NCI-H510A (cell line): Measurements from ENCODE around the gene LONP1.
"Not testable (repeated sequence)": the region's sequence is repeated elsewhere in the genome, so short reads cannot be mapped to it uniquely, and the experiment has no call there.

Experiments
- DNase-seq: peaks from one replicate; lab custom pipeline; 2025; lab: John Stamatoyannopoulos, UW

Gene LONP1

DNA sequence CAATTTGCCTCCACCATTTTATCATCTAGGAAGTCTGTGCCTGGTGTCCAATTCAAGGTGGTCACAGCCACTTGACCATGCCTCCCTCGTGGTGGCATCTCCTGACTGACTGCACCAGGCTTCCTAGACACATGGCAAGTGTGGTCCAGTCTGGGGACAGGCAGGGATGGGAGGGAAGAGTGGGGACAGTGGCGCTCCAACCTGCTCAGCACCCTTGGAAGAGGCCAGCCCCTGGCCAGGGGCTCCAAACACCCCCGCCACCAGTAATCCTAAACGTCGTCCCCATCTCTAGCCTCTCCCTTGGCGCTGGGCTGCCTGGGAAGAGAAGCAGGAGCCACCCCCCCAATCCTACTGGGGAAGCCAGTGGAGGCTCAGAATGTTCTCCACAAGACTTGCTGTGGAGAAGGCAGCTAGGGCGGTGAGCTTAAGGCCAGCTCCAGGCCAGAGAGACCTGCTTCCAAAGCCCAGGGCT is 27.2 kb downstream of the LONP1 start:
- no peak for DNase-seq

DNA sequence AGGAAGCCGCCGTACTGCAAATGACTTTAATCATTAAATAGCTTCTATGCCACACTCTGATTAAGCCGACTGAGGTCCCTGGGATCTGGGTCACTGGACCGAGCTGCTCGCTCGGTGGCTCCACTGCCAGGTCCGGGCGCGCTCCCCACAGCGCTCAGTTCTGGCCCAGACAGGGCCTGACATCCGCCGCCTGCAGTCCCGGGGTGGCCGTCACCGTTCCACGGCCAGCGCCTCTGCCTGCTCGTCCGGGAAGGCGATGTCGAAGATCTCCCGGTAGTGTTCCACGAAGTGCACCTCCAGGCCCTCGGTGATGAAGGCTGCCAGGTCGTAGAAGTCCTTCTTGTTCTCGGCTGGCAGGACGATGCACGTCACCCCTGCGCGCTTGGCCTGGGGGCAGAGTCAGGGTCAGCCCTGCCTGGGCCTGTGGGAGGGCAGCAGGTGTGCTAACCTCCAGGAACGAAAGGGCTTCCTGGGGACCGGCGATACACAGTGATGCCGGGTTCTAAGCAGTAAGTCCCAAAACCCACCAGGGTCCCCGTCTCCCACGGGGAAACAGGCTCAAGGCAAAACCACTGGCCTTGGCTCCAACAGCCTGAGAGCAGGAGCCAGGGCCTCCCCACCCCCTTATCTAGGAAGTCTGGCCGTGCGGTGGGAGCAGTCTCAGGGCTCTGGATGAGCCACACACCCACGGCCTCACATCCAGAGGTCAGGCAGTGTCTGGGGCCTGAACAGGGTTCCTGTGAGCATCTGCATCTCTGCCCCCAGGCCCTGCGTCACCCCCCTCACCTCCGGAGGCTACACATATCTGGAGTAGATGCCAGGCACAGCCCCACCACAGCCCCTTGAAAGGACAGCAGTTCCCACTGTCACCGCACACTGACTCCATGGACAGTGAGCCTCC is 27.9 kb downstream of the LONP1 start:
- no peak for DNase-seq

DNA sequence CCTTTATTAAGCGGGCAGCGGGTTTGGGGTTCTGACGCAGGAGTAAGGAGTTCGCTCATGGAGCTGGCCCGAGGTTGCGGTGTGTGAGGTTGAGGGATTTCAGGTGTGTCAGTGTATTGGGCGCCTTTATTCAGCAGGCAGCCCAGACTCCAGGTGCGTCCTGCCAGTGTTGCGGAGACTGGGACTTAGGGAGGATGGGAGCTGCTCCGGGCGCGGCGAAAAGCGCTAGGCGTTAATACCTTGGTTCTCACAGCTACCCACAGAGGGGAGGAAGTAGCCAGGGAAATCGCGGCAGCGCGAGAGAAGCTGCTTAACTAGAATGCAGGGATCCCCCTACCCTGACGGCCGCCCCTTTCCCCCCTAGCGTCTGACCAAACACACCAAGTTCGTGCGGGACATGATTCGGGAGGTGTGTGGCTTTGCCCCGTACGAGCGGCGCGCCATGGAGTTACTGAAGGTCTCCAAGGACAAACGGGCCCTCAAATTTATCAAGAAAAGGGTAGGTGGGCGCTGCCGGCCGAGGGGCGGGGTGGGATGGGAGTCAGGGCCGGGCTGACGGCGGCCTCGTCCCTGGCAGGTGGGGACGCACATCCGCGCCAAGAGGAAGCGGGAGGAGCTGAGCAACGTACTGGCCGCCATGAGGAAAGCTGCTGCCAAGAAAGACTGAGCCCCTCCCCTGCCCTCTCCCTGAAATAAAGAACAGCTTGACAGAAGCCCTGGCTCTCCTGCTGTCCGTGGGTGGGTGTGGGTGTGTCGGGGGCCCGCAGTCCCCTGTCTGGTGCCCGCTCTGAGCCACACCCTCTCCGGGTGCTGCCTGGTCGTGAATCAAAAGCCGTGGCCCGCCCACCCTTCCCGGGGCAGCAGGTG is 28.8 kb downstream of the LONP1 start:
- DNase-seq: no peak

DNA sequence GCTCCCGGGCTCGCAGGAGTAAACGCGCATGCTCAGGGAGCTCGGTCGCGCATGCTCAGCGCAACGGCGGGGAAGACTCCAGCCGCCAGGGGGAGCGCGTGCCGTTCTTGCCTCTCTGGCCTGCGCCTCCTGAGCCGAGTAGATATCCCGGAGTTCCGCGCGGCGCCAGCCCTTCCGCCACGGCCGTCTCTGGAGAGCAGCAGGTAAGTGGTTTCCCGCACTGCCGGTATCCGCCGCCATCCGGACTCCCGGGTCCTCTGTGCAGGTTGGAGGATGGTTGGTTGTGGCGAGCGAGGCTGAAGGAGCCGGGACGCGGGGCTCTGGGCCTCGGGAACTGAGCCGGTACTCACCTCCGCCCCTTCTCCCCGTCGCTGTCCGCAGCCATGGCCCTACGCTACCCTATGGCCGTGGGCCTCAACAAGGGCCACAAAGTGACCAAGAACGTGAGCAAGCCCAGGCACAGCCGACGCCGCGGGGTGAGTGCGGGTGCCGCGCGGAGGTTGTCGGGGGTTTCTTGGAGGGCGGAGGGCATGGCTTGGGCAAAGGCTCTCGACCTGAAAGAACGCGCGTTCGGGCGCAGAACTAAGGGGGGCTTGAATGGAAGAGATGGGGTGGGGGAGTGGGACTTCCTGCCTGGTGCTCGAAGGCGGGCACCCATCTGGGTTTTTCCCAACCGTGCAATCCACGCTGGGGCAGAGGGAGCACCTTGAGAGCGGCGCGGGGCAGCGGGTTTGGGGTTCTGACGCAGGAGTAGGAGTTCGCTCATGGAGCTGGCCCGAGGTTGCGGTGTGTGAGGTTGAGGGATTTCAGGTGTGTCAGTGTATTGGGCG is 29.6 kb downstream of the LONP1 start, which contains the start of gene RPL36:
Gene RPL36, plus strand, starts transcription at position 171 of the 830 bp plus-strand sequence. Its CDS starts 213 bp downstream, at position 384.
- DNase-seq: peak; percentile 91

DNA sequence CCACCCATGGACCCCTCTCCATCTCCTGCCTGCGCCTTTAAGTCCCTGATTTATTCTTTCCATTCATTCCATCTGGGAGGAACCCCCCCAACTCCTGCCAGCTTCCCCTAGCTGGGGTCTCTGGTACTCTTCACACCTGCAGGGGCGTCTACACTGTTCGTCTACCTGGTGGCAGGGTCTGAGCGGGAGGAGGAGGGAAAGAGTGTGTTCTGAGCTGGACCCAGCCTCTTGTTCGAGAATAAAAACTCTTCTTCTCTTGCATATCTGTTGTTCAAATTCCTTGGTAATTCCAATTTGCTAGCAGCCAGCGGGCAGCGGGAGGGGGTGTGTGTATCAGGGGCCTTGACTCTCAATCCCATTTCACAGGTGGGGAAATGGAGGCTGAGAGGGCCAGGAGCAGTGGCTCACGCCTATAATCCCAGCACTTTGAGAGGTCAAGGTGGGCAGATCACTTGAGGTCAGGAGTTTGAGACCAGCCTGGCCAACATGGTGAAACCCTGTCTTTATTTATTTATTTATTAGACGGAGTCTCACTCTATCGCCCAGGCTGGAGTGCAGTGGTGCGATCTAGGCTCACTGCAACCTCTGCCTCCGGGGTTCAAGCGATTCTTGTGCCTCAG is 31.6 kb downstream of the LONP1 start:
- not testable (repeated sequence) for DNase-seq

DNA sequence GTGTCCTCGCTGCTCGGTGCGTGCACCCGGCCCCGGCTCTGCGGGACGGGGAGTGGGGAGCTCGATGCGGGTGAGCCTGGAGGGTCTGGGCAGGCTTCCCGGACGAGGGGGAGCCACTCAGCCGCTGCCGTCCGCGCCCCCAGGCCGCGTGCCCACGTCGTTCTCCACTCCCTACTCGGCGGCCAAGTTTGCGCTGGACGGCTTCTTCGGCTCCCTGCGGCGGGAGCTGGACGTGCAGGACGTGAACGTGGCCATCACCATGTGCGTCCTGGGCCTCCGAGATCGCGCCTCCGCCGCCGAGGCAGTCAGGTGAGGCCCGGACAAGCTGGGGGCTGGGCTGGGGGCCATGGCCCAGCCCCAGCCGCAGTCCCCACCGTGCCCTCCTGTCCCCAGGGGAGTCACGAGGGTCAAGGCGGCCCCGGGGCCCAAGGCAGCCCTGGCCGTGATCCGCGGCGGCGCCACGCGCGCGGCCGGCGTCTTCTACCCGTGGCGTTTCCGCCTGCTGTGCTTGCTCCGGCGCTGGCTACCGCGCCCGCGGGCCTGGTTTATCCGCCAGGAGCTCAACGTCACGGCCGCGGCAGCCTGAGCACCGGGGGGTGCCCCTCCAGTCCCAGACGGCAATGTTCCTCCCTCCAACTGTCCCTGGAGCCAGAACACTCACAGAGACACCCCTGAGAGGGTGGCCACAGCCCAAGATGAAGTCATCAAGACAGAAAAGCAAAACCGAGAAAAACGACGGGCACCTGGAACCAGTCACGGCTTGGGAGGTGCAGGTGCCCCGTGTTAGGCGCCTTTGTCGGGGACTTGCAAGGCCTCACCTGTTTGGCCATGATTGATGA is 32.4 kb downstream of the LONP1 start:
- no peak for DNase-seq

DNA sequence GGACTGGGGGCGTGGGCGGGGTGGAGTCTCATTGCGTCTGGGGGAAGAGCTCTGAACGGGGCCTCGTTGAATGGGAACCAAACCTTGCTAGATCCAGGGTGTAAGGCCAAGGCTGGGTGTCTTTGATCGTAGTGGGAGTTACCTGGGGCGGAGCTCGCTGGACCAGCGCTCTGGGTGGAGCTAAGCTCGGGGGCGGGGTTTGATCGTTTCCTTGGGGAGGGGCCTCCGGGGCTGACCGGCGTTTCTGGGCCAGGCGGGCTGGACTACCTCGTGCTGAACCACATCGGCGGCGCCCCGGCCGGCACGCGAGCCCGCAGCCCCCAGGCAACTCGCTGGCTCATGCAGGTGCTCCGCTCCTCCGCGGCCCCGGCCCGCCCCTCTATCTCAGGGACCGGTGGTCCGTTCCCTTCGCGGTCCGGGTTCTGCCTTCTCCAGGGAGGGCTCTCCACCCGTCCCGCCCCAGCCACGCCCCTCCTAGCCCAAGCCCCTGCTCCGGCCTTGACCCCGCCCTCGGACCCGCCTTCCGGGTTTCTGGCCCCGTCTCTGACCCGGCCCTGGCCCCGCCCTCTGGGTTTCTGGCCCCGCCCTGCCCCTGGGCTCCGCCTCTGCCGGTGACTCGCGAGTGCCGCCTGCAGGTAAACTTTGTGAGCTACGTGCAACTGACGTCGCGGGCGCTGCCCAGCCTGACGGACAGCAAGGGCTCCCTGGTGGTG is 33.1 kb downstream of the LONP1 start:
- no peak for DNase-seq

DNA sequence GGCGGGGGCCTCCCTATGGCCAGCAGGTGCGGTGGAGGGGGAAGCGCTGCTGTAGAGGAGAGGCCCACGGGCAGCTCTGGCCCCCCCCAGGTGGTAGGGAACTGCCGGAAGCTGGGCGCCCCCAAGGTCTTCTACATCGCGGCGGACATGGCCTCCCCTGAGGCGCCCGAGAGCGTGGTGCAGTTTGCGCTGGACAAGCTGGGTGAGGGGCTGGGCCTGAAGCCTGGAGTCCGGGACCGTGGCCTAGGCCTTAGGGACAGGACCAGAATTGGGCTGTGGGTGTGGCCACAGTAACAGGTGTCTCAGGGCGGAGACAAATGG is 33.7 kb downstream of the LONP1 start:
- DNase-seq: no peak

DNA sequence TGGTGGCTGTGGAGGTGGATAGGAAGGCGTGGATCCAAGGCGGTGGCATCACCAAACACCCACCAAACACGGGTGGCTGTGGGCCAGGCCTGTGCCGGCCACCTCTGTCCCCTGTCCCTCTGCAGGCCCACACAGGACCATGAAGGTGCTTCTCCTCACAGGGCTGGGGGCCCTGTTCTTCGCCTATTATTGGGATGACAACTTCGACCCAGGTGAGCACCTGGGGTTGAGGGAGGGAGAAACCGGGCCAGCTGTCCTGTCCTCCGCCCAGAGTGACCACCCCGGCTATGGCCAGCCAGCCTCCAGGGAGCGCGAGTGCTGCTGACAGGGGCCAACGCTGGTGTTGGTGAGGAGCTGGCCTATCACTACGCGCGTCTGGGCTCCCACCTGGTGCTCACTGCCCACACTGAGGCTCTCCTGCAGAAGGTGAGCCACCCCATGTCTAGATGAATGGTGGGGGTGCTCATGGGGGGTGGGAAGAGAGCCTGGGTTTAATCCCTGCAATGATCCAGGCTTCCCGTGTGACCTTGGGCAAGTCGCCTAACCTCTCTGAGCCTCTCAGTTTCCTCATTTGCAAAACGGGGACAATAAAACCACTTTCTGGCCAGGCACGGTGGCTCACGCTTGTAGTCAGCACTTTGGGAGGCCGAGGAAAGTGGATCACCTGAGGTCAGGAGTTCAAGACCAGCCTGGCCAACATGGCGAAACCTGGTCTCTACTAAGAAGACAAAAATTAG is 35.1 kb downstream of the LONP1 start:
- DNase-seq: no peak

DNA sequence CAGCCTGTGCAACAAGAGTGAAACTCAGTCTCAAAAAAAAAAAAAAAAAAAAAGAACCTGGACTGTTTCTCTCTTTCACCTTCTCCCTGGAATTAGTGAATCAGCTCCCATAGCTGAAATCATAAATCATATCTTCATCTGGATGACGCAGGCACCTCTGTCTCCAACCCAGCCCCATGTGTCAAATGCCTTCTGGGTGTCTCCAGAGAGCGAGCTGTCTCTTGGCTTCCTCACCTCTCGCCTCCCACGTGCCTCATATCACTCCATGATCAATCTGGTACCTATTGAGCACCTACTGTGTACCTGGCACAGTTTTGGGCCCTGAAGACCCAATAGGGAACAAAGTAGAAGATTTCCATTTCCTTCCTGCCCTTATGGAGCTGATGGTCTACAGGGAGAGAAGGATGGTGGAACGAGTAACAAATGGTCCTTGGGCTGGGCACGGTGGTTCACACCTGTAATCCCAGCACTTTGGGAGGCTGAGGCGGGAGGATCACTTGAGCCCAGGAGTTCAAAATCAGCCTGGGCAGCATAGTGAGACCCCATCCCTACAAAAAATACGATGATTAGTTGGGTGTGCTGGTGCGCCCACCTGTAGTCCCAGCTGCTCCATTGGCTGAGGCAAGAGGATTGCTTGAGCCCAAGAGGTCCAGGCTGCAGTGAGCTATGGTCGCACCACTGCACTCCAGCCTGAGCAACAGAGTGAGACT is 36.6 kb downstream of the LONP1 start:
- DNase-seq: no peak

DNA sequence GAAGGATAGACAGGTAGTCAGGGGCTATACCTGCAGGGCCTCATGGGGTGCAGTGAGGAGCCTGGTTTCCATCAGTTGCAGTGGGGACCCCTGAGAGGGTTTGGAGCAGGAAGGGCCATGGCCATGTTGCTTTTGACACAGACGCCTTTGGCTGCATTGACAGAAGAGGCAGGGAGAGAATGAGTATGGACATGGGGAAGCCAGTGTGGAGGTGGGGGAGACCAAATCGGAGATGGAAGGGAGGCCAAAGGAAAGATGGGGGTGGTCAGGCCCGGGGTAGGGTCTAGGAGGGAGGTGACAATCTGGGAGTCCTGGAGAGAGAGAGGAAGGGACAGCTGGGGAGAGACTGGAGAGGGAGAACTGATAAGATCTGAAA is 37.9 kb downstream of the LONP1 start:
- no peak for DNase-seq

DNA sequence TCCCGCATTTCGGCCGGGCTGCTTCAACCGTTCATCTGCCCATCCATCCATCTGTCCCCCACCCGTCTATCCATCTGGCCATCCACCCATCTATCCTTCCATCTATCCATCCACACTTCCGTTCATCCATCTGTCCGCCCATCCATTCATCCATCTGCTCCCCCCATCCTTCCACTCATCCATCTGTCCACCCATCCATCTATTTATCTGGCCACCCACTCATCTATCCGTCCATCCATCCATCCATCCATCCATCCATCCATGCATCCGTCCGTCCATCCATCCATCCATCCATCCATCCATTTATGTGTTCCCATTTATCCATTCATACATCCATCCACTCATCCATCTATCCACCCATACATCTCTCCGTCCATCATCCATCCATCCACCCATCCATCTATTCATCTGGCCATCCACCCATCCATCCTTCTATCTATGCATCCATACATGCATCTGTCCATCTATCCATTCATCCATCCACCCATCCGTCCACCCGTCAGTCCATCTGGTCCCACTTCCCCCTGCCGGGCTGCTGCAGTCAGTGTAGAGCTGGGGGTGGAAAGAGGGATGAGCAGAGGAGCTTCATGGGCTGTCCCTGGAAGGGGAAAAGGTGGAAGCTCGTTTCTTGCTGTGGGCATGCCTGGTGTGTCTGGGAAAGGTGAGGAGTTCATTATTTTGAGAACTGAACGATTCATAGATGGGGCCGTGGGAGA is 38.4 kb downstream of the LONP1 start:
- no peak for DNase-seq

DNA sequence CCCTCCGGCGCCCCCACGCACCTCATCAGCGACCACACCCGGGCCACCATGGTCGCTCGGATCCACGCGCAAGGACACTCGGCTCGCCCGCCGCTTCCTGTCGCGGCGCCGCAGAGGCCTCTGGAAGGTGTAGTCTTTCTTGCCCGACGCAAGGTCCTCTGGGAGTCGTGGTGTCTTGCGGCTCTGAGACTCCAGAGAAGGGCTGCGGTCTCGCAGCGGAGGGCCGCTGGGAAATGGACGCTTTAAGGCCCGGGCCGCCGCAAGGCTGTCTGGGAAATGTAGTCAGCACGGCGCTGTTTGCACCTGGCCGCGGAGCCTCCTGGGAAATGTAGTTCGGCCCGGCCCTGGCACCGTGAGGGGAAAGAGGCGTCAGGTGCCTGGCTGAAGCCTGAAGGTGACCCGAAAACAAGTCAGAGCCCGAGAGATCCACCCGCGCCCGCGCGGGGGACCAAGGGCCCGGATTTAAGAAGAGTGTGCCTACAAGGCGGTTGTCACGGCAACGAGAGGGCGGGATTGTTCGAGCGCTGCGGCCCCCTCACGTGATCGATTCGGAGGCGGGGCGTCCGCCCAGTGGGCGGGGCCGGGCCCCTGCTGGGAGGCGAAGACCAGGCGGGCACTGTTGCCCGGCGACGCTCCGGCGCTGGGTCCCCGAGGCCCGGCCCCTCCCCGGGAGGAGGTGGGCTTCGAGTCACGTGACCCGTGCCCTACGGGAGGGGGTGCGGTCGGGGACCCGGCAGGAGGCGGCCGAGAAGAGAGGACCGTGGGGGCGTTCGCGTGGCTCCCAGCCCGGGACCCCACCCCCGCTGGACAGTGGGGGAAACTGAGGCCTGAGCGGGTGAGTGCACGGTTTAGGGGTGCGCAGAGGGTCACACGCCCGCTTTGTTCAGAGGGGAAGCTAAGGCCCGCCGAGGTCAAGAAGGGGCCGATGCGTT is 39.2 kb downstream of the LONP1 start, which contains the start of the genes HSD11B1L and MICOS13:
Gene HSD11B1L, plus strand, starts transcription at position 591 of the 932 bp plus-strand sequence. CDS start 3,806 bp downstream, outside the sequence.
Gene MICOS13, minus strand, starts transcription at position 80 of the 932 bp plus-strand sequence. Its CDS starts 30 bp downstream, at position 50.
- peak; percentile 99 for DNase-seq

DNA sequence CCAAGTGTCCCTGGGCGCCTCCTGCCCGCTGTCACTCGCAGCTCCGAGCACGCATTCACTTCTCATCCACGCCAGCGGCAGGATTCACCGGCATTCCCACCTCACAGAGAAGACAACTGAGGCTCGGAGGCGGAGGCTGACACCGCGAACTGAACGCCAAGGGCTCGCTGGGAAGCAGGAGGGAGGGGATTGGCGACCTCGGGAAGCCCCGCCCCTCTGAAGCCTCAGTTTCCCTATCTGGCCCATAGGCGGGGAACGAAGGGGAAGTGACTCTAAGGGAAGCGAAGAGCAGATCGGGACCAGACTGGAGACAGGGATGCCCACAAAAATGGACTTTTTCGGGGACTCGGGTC is 39.9 kb downstream of the LONP1 start:
- no peak for DNase-seq

DNA sequence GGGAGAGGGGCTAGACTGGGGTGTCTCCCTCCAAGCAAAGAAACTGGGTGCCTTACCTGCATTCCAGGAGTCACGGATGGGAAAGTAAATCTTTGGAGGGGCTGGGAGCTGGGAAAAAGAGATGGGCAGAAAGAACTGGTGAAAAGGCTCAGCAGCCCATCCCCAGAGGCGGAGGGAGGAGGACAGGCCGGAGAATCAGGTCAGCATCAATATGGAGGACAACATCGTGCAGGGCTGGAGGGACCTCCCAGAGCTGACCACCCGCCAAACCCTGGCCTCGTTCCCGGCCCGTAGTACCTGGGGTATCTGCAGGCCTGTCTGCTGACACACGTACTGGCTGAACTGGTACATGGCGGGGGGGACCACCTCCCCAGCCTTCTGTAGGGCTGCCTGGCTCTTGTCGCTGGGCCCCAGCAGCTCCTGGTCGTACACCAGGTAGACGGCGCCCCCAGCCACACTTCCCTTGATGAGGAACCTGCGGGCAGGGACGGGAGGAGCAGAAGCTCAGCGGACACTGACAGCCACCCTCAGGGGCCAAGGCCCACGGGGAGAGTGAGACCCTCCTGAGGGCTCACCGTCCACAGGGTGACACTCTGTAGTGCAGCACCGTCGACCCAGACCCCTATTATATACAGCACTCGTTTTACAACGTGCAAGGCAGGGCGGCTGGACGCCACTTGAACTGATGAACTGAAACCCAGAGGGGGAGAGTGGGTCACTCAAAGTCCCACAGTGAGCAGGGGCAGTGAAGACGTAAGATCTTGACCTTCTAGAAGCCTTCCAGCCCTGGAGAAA is 40.5 kb downstream of the LONP1 start:
- DNase-seq: no peak
